Measurements from ENCODE around the gene EIF3D. TPM values are rescaled to one million over a fixed set of nuclear protein-coding genes. Genes with fewer than 3 reads are reported as not detected.

Gene EIF3D
- total and polyA plus RNA-seq, 2 of the 4 experiments (the other 2 are of a cell fraction): 339 to 746 TPM

GRCh38 chr22:36510966-36511881 lies 17.7 kb downstream of the EIF3D start:
- 85% methylated on average over 9 of the region's 17 CpGs; no CpG with 5 or more reads in 1 of the 2 experiments for WGBS, 2 experiments (ENCODE audit: extremely low coverage in 2 of 2, insufficient read length in 1 of 2)
- H2AFZ ChIP-seq (replicated peaks; ENCODE audit: low read length, poor library complexity): no peak overlapping the region
- in situ Hi-C loops (cut with MboI; ENCODE audit: low sequenced_read_pairs) (loop anchor here (25.0 kb wide), 1 partner anchor 1199 kb away; no protein-coding TSS in a partner anchor), dilution Hi-C loops (cut with HindIII; ENCODE audit: low sequenced_read_pairs, unreplicated experiment) (no loop called here), intact Hi-C loops (cut with micrococcal nuclease) (no loop called here)
- no peak overlapping the region for H3K27ac ChIP-seq (ENCODE audit: insufficient read depth, low read length)
- no peaks in the 10 kb centered on the region for H3K27me3 ChIP-seq (ENCODE audit: control insufficient read depth, insufficient read depth, low read length)
- no peak overlapping the region for H4K5ac ChIP-seq (ENCODE audit: low read depth, low read length)
- DNase-seq (peak; percentile 51), ATAC-seq (ENCODE audit: low read depth) (peak; percentile 45)
- H2AK9ac ChIP-seq (replicated peaks; ENCODE audit: low read depth, low read length, poor library complexity): no peak overlapping the region
- ChIA-PET CTCF (interaction anchor here (0.6 to 2.1 kb wide), 3 partner anchors 11 to 1668 kb away, joined by 3 to 7 read pairs (median 4); no protein-coding TSS in a partner anchor), POLR2A (ENCODE audit: unreplicated experiment) (interaction anchor here (0.8 kb wide), 1 partner anchor 11 kb away, joined by 4 read pairs; no protein-coding TSS in a partner anchor)
- TF ChIP-seq BHLHE40 (IDR thresholded peaks at IDR 0.05; ENCODE audit: low read depth, low read length): no peak
- TF ChIP-seq CEBPB (IDR thresholded peaks at IDR 0.05; ENCODE audit: low read depth, low read length): no peak
- peak; percentile 42 for TF ChIP-seq SMC3 (IDR thresholded peaks at IDR 0.05; ENCODE audit: low read depth, low read length)
- TF ChIP-seq RAD21 (IDR thresholded peaks at IDR 0.05; ENCODE audit: low read length): peak; percentile 37
- peak; percentile 53 for TF ChIP-seq CTCF (conservative IDR thresholded peaks at IDR 0.05; ENCODE audit: low read depth, low read length)
- TF ChIP-seq FOS (IDR thresholded peaks at IDR 0.05; ENCODE audit: low read depth, low read length): no peak
- H3K56ac ChIP-seq (ENCODE audit: extremely low read depth, insufficient read depth, low read length): no peak overlapping the region
- no peak overlapping the region for H3K4me3 ChIP-seq (ENCODE audit: insufficient read depth, low read depth, low read length)
- no peak overlapping the region for H3K18ac ChIP-seq (ENCODE audit: low read depth, low read length)
- no peak overlapping the region for H4K91ac ChIP-seq (ENCODE audit: insufficient read depth, low read depth, low read length)
- no peak overlapping the region for H3K4me2 ChIP-seq (ENCODE audit: low read depth, low read length)
- no peak overlapping the region for H3K23ac ChIP-seq (ENCODE audit: low read depth, low read length)
- no peak overlapping the region for H2BK120ac ChIP-seq (ENCODE audit: low read depth, low read length)
- no peak overlapping the region for H2BK5ac ChIP-seq (ENCODE audit: low read depth, low read length, poor library complexity, severe bottlenecking)
- H3K9me1 ChIP-seq (ENCODE audit: insufficient read depth, low read length): peaks cover 9% of the 10 kb centered on the region
- H2AK5ac ChIP-seq (ENCODE audit: low read depth, low read length): no peak overlapping the region
- peaks cover 48% of the 10 kb centered on the region for H3K36me3 ChIP-seq (ENCODE audit: control insufficient read depth, insufficient read depth, low read length)
- H4K8ac ChIP-seq (ENCODE audit: low read depth in 2 of 2, low read length in 2 of 2): no peak overlapping the region
- peaks cover 32% of the 10 kb centered on the region for H4K20me1 ChIP-seq (ENCODE audit: insufficient read depth, low read length)
- H3K14ac ChIP-seq (replicated peaks; ENCODE audit: low read depth, low read length): no peak overlapping the region
- H3K4ac ChIP-seq (ENCODE audit: low read depth, low read length): no peak overlapping the region
- no peaks in the 10 kb centered on the region for H3K9me3 ChIP-seq (ENCODE audit: control insufficient read depth, insufficient read depth, low read length)
- peaks cover 0 to 14% of the 10 kb centered on the region in 2 experiments; a peak in 2 of 4 replicates for H3K79me1 ChIP-seq (ENCODE audit: low read depth in 1 of 2, low read length in 2 of 2)
- no peak overlapping the region for H3K9ac ChIP-seq (ENCODE audit: low read depth, low read length)
- no peak overlapping the region for H2BK20ac ChIP-seq (ENCODE audit: low read depth, low read length)
- no peak overlapping the region for H2BK15ac ChIP-seq (ENCODE audit: low read depth, low read length)
- no peaks in the 10 kb centered on the region for H3K4me1 ChIP-seq (ENCODE audit: control insufficient read depth, insufficient read depth, low read length)
- BruUV-seq (replicated peaks): no TSS peak

Data from IMR-90 (cell line).